SK-N-MC (cell line): Measurements from ENCODE around the gene TMEM150A.

Experiments
- EZH2 ChIP-seq: fragments of 200-600 bp; sonication (generic); IDR thresholded peaks from one replicate; pipeline ENCODE4 v1.6.1; 2017; ENCODE audit warnings: antibody characterized with exemption
- POLR2AphosphoS5 ChIP-seq: IDR thresholded peaks from 2 replicates; pipeline ENCODE4 v1.6.1; 2012; ENCODE audit warnings: mild to moderate bottlenecking, low read depth, low read length, borderline replicate concordance

GRCh38 chr2:85615413-85615728 is 12.9 kb upstream of the TMEM150A start:
- no peak for TF ChIP-seq EZH2
- TF ChIP-seq POLR2AphosphoS5, result no peak
